Endometrium (tissue), 2 donors: ENCODE results near the gene MRPS2.
"Not testable (repeated sequence)": the region's sequence is repeated elsewhere in the genome, so short reads cannot be mapped to it uniquely, and the experiment has no call there.

Experiments
- FAIRE-seq: peaks from 2 replicates; lab custom pipeline; 2012; peaks lifted over from hg19 to GRCh38; lab: Jason Lieb, UNC
- donor health status: control.
- donor health status: control.

The MRPS2 gene

GRCh38 chr9:135516132-135516860, 15.8 kb downstream of the MRPS2 start:
- FAIRE-seq, result no peak

GRCh38 chr9:135517407-135517822, 16.9 kb downstream of the MRPS2 start:
- FAIRE-seq, result no peak

GRCh38 chr9:135519179-135519971, 18.9 kb downstream of the MRPS2 start:
- FAIRE-seq, result no peak

GRCh38 chr9:135520916-135521607, 20.6 kb downstream of the MRPS2 start, which contains the start of gene LCN1:
Gene LCN1, plus strand, starts transcription at chr9:135521440. Its CDS starts 58 bp downstream, at chr9:135521498.
- no peak for FAIRE-seq

- no peak for FAIRE-seq
Measured at GRCh38 chr9:135521608-135522095, 21.2 kb downstream of the MRPS2 start.

- FAIRE-seq, result no peak
Measured at GRCh38 chr9:135522137-135522877, 21.8 kb downstream of the MRPS2 start.

- no peak for FAIRE-seq
Measured at GRCh38 chr9:135522931-135523330, 22.4 kb downstream of the MRPS2 start.

GRCh38 chr9:135523521-135524129, 23.1 kb downstream of the MRPS2 start:
- no peak for FAIRE-seq

GRCh38 chr9:135524130-135524861, 23.8 kb downstream of the MRPS2 start:
- no peak for FAIRE-seq

GRCh38 chr9:135525241-135526088, 25.0 kb downstream of the MRPS2 start:
- no peak for FAIRE-seq

GRCh38 chr9:135526089-135526729, 25.7 kb downstream of the MRPS2 start:
- no peak for FAIRE-seq

GRCh38 chr9:135526730-135527571, 26.5 kb downstream of the MRPS2 start:
- FAIRE-seq, result no peak

GRCh38 chr9:135528842-135529435, 28.5 kb downstream of the MRPS2 start:
- not testable (repeated sequence) for FAIRE-seq

- no peak for FAIRE-seq
Measured at GRCh38 chr9:135530146-135530545, 29.7 kb downstream of the MRPS2 start.

- no peak for FAIRE-seq
Measured at GRCh38 chr9:135531096-135531495, 30.6 kb downstream of the MRPS2 start.

GRCh38 chr9:135533113-135533512, 32.6 kb downstream of the MRPS2 start:
- FAIRE-seq, result no peak

- no peak for FAIRE-seq
Measured at GRCh38 chr9:135533674-135534073, 33.2 kb downstream of the MRPS2 start.

- FAIRE-seq, result not testable (repeated sequence)
Measured at GRCh38 chr9:135534192-135534711, 33.8 kb downstream of the MRPS2 start.
